Hindlimb muscle (tissue), 1 donor: Measurements from ENCODE around the gene GPR161. TPM values are rescaled to one million over a fixed set of nuclear protein-coding genes. Genes with fewer than 3 reads are reported as not detected.
"Not testable (repeated sequence)": the region's sequence is repeated elsewhere in the genome, so short reads cannot be mapped to it uniquely, and the experiment has no call there.

Experiments
- DNase-seq: peaks from one replicate; pipeline ENCODE4 v3.0.0-alpha.2; 2013
- polyA plus RNA-seq: library from polyadenylated mRNA; unstranded; fragments of 120-200 nt; gene quantifications from one replicate; pipeline ENCODE4 v1.2.1, GENCODE V29; 2013; ENCODE audit not compliant: insufficient read length

GPR161 gene
- polyA plus RNA-seq, 1 donor = 12.5 TPM

- peak; percentile 42 for DNase-seq
These were observed 51.3 kb downstream of the GPR161 start for GRCh38 chr1:168085401-168085872.

- peak; percentile 58 for DNase-seq
These were observed 52.1 kb downstream of the GPR161 start for GRCh38 chr1:168084396-168085231.

- DNase-seq = no peak
These were observed 53.0 kb downstream of the GPR161 start for GRCh38 chr1:168083456-168084325.

- peak; percentile 55 for DNase-seq
These were observed 54.5 kb downstream of the GPR161 start for GRCh38 chr1:168082008-168082876.

GRCh38 chr1:168081373-168082007 is 55.2 kb downstream of the GPR161 start:
- DNase-seq = no peak

- no peak for DNase-seq
These were observed 57.0 kb downstream of the GPR161 start for GRCh38 chr1:168079761-168080160.

GRCh38 chr1:168069384-168069783 is 67.3 kb downstream of the GPR161 start:
- no peak for DNase-seq

- DNase-seq = no peak
These were observed 71.2 kb downstream of the GPR161 start for GRCh38 chr1:168065506-168065905.

GRCh38 chr1:168064216-168064615 is 72.5 kb downstream of the GPR161 start:
- DNase-seq = no peak

- DNase-seq = no peak
These were observed 78.8 kb downstream of the GPR161 start for GRCh38 chr1:168057921-168058320.

- DNase-seq = no peak
These were observed 79.4 kb downstream of the GPR161 start for GRCh38 chr1:168057355-168057754.

GRCh38 chr1:168056152-168056551 is 80.6 kb downstream of the GPR161 start:
- DNase-seq = not testable (repeated sequence)

- no peak for DNase-seq
These were observed 82.6 kb downstream of the GPR161 start for GRCh38 chr1:168054117-168054516.

- DNase-seq = no peak
These were observed 83.0 kb downstream of the GPR161 start for GRCh38 chr1:168053681-168054080.

- DNase-seq = no peak
These were observed 85.8 kb downstream of the GPR161 start for GRCh38 chr1:168050880-168051279.

- DNase-seq = no peak
These were observed 86.4 kb downstream of the GPR161 start for GRCh38 chr1:168050307-168050706.

- no peak for DNase-seq
These were observed 91.4 kb downstream of the GPR161 start for GRCh38 chr1:168045311-168045710.

GRCh38 chr1:168042362-168042761 is 94.4 kb downstream of the GPR161 start:
- DNase-seq = no peak

- DNase-seq = no peak
These were observed 101.4 kb downstream of the GPR161 start for GRCh38 chr1:168035345-168035744.

GRCh38 chr1:168032029-168032428 is 104.7 kb downstream of the GPR161 start:
- no peak for DNase-seq

- DNase-seq = no peak
These were observed 105.1 kb downstream of the GPR161 start for GRCh38 chr1:168031627-168032026.

GRCh38 chr1:168031198-168031597 is 105.5 kb downstream of the GPR161 start:
- no peak for DNase-seq
